ENCODE measurements around the gene INPP5A.

GRCh38 chr10:132764108-132764507, 226.5 kb downstream of the INPP5A start:
- TF ChIP-seq SUZ12 (IDR thresholded peaks at IDR 0.05; ENCODE audit: extremely low read depth, insufficient read depth, insufficient read length), result no peak
- no peak for TF ChIP-seq ZNF274 (IDR thresholded peaks at IDR 0.05; ENCODE audit: low read depth, low read length)
